ENCODE measurements around the gene MC2R. TPM values are rescaled to one million over a fixed set of nuclear protein-coding genes. Genes with fewer than 3 reads are reported as not detected.

Gene MC2R
- not detected in 2 replicates for total RNA-seq
- polyA plus RNA-seq = not detected in 2 replicates

- no peaks in the 10 kb centered on the region for H3K79me2 ChIP-seq
- no peaks in the 10 kb centered on the region for H3K9me3 ChIP-seq (ENCODE audit: low read depth)
- 82% methylated on average over 4 of the region's 4 CpGs for WGBS (ENCODE audit: low lambda C conversion rate, missing lambda C conversion rate)
- H4K20me1 ChIP-seq (ENCODE audit: insufficient read depth, poor library complexity, severe bottlenecking) = no peaks in the 10 kb centered on the region
- H3K4me3 ChIP-seq = no peak within 1 kb of the TSS
- no peaks in the 10 kb centered on the region for H3K4me1 ChIP-seq (ENCODE audit: insufficient read depth)
- TF ChIP-seq EZH2phosphoT487 (IDR thresholded peaks at IDR 0.05; ENCODE audit: low read depth, severe bottlenecking, unreplicated experiment) (no peak), EZH2 (IDR thresholded peaks at IDR 0.05; ENCODE audit: borderline replicate concordance) (no peak), CTCF (IDR thresholded peaks at IDR 0.05; ENCODE audit: poor library complexity) (no peak)
- no peak for DNase-seq (ENCODE audit: low spot score)
- no peak within 1 kb of the TSS for H3K27ac ChIP-seq
- H3K27me3 ChIP-seq = no peaks in the 10 kb centered on the region
- no peaks in the 10 kb centered on the region for H3K36me3 ChIP-seq (replicated peaks; ENCODE audit: insufficient read depth, low read depth)
- no peak within 1 kb of the TSS for H3K4me2 ChIP-seq
- H2AFZ ChIP-seq = no peak within 1 kb of the TSS
- H3K9me2 ChIP-seq (replicated peaks; ENCODE audit: insufficient read depth) = no peaks in the 10 kb centered on the region
Observed at GRCh38 chr18:13915391-13915790, at the start of gene MC2R. Gene MC2R (minus strand): TSS chr18:13915536. CDS start chr18:13885518, 30,018 bp downstream.

GRCh38 chr18:13945811-13946210 lies 30.5 kb upstream of the MC2R start:
- Histone ChIP-seq H3K27me3 (no peaks in the 10 kb centered on the region), H2AFZ (no peak overlapping the region), H3K4me2 (no peak overlapping the region), H3K27ac (no peak overlapping the region), H3K79me2 (no peaks in the 10 kb centered on the region), H3K9me3 (ENCODE audit: low read depth) (no peaks in the 10 kb centered on the region), H4K20me1 (ENCODE audit: insufficient read depth, poor library complexity, severe bottlenecking) (no peaks in the 10 kb centered on the region), H3K9me2 (replicated peaks; ENCODE audit: insufficient read depth) (no peaks in the 10 kb centered on the region), H3K4me1 (ENCODE audit: insufficient read depth) (no peaks in the 10 kb centered on the region), H3K36me3 (replicated peaks; ENCODE audit: insufficient read depth, low read depth) (no peaks in the 10 kb centered on the region), H3K4me3 (no peak overlapping the region)
- no peak for DNase-seq (ENCODE audit: low spot score)
- TF ChIP-seq EZH2 (IDR thresholded peaks at IDR 0.05; ENCODE audit: borderline replicate concordance) (no peak), EZH2phosphoT487 (IDR thresholded peaks at IDR 0.05; ENCODE audit: low read depth, severe bottlenecking, unreplicated experiment) (no peak), CTCF (IDR thresholded peaks at IDR 0.05; ENCODE audit: poor library complexity) (no peak)
- 80% methylated on average over 2 of the region's 2 CpGs for WGBS (ENCODE audit: low lambda C conversion rate, missing lambda C conversion rate)

GRCh38 chr18:13943338-13943737 lies 28.0 kb upstream of the MC2R start:
- Histone ChIP-seq H3K36me3 (replicated peaks; ENCODE audit: insufficient read depth, low read depth) (no peaks in the 10 kb centered on the region), H3K27me3 (no peaks in the 10 kb centered on the region), H3K4me2 (no peak overlapping the region), H3K4me3 (no peak overlapping the region), H2AFZ (no peak overlapping the region), H3K4me1 (ENCODE audit: insufficient read depth) (no peaks in the 10 kb centered on the region), H3K9me2 (replicated peaks; ENCODE audit: insufficient read depth) (no peaks in the 10 kb centered on the region), H4K20me1 (ENCODE audit: insufficient read depth, poor library complexity, severe bottlenecking) (no peaks in the 10 kb centered on the region), H3K27ac (no peak overlapping the region), H3K9me3 (ENCODE audit: low read depth) (no peaks in the 10 kb centered on the region), H3K79me2 (no peaks in the 10 kb centered on the region)
- WGBS (ENCODE audit: low lambda C conversion rate, missing lambda C conversion rate) = 54% methylated on average over 2 of the region's 2 CpGs
- no peak for TF ChIP-seq CTCF (IDR thresholded peaks at IDR 0.05; ENCODE audit: poor library complexity)
- no peak for TF ChIP-seq EZH2phosphoT487 (IDR thresholded peaks at IDR 0.05; ENCODE audit: low read depth, severe bottlenecking, unreplicated experiment)
- no peak for TF ChIP-seq EZH2 (IDR thresholded peaks at IDR 0.05; ENCODE audit: borderline replicate concordance)
- no peak for DNase-seq (ENCODE audit: low spot score)

- Histone ChIP-seq H3K27ac (no peak overlapping the region), H3K9me3 (ENCODE audit: low read depth) (no peaks in the 10 kb centered on the region), H3K27me3 (no peaks in the 10 kb centered on the region), H3K4me2 (no peak overlapping the region), H3K79me2 (no peaks in the 10 kb centered on the region), H3K36me3 (replicated peaks; ENCODE audit: insufficient read depth, low read depth) (no peaks in the 10 kb centered on the region), H4K20me1 (ENCODE audit: insufficient read depth, poor library complexity, severe bottlenecking) (no peaks in the 10 kb centered on the region), H3K9me2 (replicated peaks; ENCODE audit: insufficient read depth) (no peaks in the 10 kb centered on the region), H3K4me3 (no peak overlapping the region), H3K4me1 (ENCODE audit: insufficient read depth) (no peaks in the 10 kb centered on the region), H2AFZ (no peak overlapping the region)
- DNase-seq (ENCODE audit: low spot score) = no peak
- TF ChIP-seq EZH2 (IDR thresholded peaks at IDR 0.05; ENCODE audit: borderline replicate concordance) (no peak), EZH2phosphoT487 (IDR thresholded peaks at IDR 0.05; ENCODE audit: low read depth, severe bottlenecking, unreplicated experiment) (no peak), CTCF (IDR thresholded peaks at IDR 0.05; ENCODE audit: poor library complexity) (no peak)
- 93% methylated on average over 14 of the region's 14 CpGs for WGBS (ENCODE audit: low lambda C conversion rate, missing lambda C conversion rate)
Observed at GRCh38 chr18:13940326-13940725, 25.0 kb upstream of the MC2R start.
